NOMO-1 treated with DMSO at 0.1 percent for 48 hours (cell line): ENCODE results near the gene OR52N2.

Experiments
- DNase-seq: peaks from one replicate; lab custom pipeline; 2025; ENCODE audit not compliant: unreplicated experiment; lab: John Stamatoyannopoulos, UW

OR52N2 gene

GRCh38 chr11:5808500-5809121, at the start of gene OR52N2:
Gene OR52N2 (plus strand): TSS chr11:5808924. CDS start chr11:5820336, 11,412 bp downstream.
- peak; percentile 54 for DNase-seq

GRCh38 chr11:5767056-5767455, 41.7 kb upstream of the OR52N2 start:
- no peak for DNase-seq

GRCh38 chr11:5783255-5783654, 25.5 kb upstream of the OR52N2 start, which contains the start of gene OR52N5:
Gene OR52N5 (minus strand): TSS chr11:5783355. CDS start chr11:5778634, 4,721 bp downstream.
- DNase-seq = no peak

GRCh38 chr11:5791165-5791564, 17.6 kb upstream of the OR52N2 start, which contains the start of gene OR52N1:
Gene OR52N1 (minus strand): TSS chr11:5791265. CDS start chr11:5788816, 2,449 bp downstream.
- DNase-seq = no peak

- DNase-seq = no peak
Measured at GRCh38 chr11:5796541-5796940, 12.2 kb upstream of the OR52N2 start.

GRCh38 chr11:5803982-5804381, 4.7 kb upstream of the OR52N2 start:
- no peak for DNase-seq

DNA sequence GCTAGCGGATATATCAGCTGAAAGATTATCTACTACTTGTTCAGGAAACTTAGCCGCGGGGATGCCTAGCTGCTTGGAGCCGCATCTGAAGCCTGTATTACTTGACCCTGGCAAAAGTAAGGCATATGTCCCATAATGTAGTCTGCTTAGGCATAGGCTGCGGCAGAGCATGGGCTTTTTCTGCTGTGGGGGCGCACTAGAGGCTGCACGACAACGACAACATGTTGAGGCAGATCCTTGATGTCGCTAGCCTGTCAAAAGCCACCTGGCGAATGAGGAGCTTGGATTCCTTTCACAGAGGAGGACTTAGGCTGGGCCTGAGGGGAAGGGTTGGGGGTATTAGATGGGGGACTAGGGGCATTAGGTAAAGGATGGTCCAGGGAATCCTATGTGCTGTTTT, 1.1 kb upstream of the OR52N2 start:
- no peak for DNase-seq

- DNase-seq = no peak
Measured at GRCh38 chr11:5809122-5809519, 397 bp downstream of the OR52N2 start.

DNA sequence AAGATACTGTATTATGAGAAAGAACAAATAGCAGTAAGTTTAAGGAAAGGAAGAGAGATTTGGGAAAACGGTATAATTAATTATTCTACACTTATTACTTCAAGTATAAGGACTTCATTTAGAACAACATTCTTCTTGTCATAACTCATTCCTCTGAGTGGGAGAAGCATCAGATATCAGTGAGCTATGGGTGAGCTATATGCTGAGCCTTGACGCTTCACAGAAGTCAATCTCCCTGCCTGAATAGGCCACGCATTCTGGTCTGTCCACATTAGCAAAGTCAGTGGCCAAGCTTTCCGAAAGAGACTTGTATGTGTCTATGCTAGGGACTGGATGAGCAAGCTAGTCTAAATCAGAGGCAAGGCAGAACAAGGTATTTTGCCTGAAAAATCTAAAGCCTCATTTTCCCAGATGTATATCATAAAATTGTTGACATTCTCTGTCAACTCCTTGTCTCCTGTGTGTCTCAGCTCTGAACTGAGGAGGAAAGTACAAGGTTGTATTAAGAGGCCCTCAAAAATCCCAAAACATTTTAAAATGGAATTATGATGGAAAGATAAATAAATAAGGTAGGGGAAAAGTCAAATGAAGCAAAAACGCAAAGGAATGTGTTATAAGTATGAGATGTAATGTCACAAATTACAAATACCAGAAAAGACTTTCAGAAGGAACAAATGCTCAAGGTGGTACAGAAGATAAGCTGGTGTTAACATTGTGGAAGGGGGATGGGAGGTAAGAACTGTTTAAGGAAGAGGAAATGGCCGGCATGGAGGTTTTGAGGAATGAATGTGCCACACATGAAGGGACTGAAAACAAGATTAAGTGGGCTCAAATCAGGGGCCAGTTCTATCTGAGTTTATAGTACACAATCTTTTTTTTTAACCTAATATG, 1.4 kb downstream of the OR52N2 start:
- DNase-seq = no peak

GRCh38 chr11:5815534-5815933, 6.8 kb downstream of the OR52N2 start:
- DNase-seq = peak; percentile 90

DNA sequence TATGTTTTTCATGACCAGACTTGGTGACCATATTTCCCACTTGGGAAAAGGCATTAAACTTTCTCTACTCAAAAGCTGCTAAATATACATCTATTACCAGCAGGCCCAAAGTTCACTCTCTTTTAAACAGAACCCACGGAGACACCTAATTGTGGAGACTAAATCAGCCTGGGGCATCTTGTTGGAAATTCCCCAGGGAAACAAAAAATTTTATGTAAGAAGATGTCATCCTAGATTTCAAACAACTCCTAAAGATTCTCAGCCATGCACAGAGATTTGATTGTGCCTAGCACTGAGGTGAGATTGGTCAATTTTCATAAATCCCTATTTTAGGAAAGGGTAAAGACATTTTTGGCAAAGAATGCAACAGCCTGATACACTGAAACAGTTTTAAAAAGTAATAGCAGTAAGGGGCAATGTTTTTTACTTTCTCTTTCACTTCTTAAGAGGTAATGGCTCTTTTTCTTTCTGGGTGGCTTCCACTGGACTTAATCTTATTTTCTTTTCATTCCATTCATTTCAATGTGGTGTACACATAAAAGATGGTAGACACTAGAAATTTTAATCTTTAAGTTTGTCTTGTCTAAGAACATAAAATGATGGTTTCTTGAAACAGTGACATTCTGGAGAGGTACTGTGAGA, 9.6 kb downstream of the OR52N2 start:
- peak; percentile 26 for DNase-seq

- DNase-seq = no peak
Measured at GRCh38 chr11:5831196-5831829, 22.6 kb downstream of the OR52N2 start.

GRCh38 chr11:5833446-5833845, 24.7 kb downstream of the OR52N2 start:
- DNase-seq = no peak

DNA sequence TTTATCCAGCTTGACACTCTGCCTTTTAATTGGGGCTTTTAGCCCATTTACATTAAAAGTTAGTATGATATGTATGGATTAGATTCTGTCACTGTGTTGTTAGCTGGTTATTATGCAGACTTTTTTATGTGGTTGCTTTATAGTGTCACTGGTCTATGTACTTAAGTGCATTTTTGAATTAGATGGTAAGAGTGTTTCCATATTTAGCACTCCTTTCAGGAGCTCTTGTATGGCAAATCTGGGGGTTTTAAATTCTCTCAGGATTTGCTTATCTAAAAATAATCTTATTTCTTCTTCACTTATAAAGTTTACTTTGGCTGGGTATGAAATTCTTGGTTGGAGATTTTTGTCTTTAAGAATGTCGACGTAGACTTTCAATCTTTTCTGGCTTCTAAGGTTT, 29.0 kb downstream of the OR52N2 start:
- DNase-seq = no peak

GRCh38 chr11:5841797-5842196, 33.1 kb downstream of the OR52N2 start, which contains the start of gene OR52E6:
Gene OR52E6 (minus strand): TSS chr11:5841897. CDS start chr11:5841897, 0 bp downstream.
- DNase-seq = no peak

DNA sequence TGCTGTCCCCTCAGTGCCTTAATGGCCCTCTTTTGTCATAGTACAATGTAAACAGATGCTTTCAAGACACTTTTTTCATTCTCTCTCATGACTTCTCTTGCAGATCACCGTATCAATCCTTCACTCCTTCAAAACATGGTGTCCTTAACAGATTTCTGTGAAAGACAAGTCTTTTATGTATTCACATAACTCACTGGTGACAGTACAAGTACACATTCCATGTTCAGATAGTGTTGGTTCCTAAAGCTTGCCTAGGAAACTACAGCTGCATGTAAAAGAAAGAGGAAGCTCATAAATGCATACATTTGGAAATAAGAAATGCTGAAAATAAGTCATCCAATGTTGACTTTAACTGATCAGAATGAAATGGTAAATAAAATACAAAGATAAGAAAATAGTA, 38.0 kb downstream of the OR52N2 start:
- peak; percentile 1 for DNase-seq

DNA sequence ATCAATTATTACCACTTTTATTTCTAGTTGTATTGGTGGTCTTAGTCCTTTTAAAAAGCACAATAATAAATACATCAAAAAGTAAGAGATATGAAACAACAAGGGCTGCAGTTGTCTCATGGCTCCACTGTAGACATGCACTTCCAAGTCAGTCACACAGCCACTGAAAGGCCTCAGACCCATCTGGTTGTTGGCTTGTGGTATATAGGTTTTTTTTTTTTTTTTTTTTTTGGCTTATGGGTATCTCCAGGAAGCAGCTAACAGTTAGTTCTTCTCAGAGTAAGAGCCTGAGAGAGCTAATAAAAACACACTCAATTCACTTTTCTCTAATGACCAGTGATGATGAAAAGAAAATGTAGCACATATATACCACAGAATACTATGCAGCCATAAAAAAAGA, 39.0 kb downstream of the OR52N2 start:
- DNase-seq = no peak

- no peak for DNase-seq
Measured at GRCh38 chr11:5851002-5851401, 42.3 kb downstream of the OR52N2 start.

GRCh38 chr11:5857590-5857989, 48.9 kb downstream of the OR52N2 start, which contains the start of gene OR52E8:
Gene OR52E8 (minus strand): TSS chr11:5857690. CDS start chr11:5857690, 0 bp downstream.
- DNase-seq = no peak

DNA sequence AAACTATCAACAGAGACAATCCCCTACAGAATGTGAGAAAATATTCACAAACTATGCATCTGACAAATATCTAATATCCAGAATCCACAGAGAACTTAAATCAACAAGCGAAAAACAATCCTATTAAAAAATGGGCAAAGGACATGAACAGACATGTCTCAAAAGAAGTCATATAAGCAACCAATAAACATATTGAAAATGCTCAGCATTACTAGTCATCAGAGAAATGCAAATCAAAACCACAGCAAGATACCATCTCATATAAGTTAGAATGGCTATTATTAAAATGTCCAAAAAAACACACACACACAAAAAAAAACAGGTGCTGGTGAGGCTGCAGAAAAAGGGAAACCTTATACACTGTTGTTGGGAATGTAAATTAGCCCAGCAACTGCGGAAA, 57.1 kb downstream of the OR52N2 start:
- DNase-seq = no peak
